ENCODE results near the gene COPS4.
"Not testable (repeated sequence)": the region's sequence is repeated elsewhere in the genome, so short reads cannot be mapped to it uniquely, and the experiment has no call there.

COPS4 gene

GRCh38 chr4:83089410-83090157 lies 54.6 kb downstream of the COPS4 start:
- no peak for DNase-seq

DNA sequence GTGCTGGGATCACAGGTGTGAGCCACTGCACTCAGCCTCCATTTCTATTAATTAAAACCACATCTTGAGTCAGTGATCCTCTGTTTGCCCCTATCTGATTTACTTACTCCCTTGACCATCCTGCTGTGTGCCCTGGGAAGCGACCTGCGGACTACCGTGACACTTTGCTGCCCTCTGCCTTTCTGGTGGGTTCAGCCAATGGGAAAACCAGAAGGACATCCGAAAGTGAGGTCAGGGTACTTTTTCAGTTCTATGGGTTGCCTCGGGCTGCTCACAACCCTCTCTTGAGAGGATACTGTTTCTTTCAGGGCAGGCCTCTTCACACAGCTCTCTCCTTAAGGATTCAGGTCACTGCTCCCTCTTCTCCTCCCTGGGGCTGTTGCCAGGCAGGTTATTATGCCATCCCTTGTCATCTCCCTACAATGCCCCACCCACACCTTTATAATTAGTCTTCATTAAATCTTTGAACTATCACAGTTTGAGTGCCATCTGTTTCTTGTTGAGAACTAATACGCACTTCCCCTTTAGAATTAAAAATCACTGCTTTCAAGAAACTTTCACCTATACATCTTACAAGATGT lies 58.2 kb downstream of the COPS4 start:
- no peak for DNase-seq

- DNase-seq: no peak
These were observed 61.4 kb downstream of the COPS4 start for GRCh38 chr4:83096397-83096796.

DNA sequence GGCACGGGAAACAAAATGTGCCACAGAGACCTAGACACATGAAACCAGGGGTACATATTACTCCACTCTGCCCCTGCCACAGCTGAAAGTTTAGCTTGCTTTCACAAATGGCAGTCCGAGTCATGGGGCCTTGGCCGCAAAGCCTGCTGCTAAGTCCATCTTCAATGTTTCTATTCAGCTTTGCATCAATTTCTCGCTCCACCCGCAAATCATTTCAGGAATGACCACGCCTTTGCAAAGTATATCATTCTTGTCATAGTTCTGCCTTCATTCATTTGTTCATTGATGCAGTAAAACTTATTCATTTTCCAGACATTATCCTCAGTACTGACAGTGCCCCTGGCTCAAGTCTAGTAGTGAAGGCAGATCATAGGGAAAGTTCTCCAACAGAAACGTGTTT lies 70.0 kb downstream of the COPS4 start:
- no peak for DNase-seq

DNA sequence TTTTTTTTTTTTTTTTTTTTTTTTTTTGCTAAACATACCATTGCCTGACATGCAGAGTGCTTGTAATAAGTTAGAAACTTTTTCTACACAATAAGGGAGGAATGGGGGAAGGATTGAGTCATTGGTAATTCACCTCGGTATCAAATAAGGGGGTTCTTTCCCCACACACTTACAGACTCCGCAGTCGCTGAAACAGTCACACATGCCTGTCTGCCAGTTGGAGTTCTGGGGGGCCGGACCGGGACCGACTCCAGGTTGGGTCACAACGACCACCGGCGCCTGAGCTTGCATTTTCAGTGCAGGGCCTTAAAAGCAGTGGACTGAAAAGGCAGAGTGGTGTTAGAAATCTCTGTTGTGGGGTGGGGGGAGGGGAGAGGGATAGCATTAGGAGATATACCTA lies 72.6 kb downstream of the COPS4 start:
- DNase-seq: no peak

GRCh38 chr4:83108101-83108861 lies 73.3 kb downstream of the COPS4 start:
- no peak for DNase-seq

DNA sequence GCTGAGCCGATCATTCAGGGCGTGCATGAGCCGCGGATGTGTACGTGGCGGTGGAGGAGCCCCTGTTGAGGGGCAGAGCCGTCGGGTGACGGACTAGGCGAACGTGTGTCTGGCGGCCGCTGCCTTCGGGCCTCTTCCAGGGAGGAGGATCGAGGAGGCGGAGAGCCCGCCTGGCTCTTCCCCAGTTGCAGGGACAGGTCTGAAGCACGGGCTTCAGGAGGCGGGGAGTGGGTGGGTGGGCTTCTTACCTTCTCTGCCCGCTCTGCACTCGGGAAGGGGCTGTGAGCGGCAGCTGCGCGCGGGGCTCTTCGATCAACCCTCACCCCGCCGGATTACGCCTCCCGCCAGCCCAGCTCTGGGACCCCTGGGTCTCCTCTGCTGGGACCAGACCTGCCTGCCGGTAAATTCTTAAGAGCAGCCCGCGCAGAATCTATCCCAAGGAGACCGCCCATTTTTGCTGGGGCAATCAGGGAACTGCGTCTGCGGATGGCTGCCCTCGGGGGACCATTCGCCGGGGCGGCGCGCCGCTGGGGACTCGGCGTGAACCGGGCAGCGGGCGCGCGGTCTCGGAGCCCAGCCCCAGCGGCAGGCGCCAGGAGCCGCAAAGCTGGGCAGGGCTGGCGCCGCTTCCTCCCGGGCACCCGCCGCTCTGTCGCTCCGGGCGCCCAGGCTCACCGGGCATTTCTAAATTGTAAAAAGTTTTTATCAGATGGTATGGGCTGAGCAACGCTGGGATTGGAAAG lies 74.7 kb downstream of the COPS4 start:
- DNase-seq: no peak

GRCh38 chr4:83110223-83110945 lies 75.4 kb downstream of the COPS4 start:
- peak; percentile 75 for DNase-seq

GRCh38 chr4:83110970-83111750 lies 76.2 kb downstream of the COPS4 start:
- no peak for DNase-seq

DNA sequence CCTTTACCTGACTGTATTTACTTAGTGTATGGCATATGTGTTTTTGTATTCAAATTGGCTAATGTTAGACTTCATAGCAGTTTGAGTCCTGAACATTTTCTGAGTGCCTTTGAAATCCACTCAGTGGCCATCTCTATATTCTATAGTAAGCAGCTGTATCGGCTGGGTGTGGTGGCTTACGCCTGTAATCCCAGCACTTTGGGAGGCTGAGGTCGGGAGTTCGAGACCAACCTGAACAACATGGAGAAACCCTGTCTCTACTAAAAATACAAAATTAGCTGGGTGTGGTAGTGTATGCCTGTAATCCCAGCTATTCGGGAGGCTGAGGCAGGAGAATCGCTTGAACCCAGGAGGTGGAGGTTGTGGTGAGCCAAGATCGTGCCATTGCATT lies 76.8 kb downstream of the COPS4 start:
- DNase-seq: not testable (repeated sequence)

DNA sequence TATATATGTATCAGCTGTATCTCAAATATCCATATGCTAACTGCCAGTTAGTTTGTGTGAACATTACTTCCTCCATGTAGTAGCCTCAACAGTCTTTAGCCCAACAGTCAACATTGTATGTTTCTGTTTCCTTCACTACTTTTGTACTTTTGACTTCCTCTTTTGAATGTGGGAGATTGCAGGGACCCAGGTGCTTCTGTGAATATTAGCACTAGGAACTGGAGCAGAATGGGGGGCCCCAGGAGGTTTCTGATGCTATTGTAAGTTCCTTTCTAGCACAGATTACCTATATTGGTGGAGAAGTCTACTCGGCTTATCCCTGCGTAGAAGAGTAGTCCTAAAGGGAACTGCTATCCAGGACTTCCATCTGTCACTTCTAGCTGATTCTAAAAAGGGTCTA lies 77.2 kb downstream of the COPS4 start:
- peak; percentile 93 for DNase-seq

DNA sequence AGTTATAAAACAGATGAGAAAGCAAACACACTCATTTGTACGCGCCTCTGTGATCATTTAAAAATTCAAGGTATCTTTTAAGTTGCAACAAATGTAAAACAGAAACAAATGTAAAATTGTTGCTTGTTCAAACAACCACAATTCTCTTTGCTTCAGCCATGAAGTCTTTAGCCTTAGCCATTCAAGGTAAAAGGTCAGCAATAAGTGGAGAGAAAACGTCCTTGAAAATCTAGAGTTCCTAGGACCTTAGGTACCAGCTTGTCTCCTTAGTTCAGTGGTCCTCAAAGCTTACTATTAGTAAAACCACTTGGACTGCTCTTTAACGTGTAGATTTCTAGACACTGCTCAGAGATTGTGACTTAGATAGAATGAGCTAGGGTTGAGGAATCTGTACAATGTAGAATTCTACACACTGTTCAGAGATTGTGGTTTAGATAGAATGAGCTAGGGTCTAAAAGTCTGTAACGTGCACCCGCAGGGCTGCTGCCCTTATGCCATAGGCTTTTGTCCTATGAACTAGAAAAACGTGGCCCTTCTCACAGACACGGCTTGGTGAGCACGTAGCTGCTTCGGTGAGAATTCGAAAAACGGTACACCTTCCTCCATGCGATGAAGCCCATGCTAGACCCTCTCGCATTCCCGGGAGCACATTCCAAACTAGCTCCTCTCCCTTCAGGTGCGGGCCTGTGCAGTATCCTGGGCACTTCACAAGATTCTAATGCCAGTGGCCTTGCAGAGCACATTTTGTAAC lies 77.9 kb downstream of the COPS4 start:
- peak; percentile 83 for DNase-seq

DNA sequence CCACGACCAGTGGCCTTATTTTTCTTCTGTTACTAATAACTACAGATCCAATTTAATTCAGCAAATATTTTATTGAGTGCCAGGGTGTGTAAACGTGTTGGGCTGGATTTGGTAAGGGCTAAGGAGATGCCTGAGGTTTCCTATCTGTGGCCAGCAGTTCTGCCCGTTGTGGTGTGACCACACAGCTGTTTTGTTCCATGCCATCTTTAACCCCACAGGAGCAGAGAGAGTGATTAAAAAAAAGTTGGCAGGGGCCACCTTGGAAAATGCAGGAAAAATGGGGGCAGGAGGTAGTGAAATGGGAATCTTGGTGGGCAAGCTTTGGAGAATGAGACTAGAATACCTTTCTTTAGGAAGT lies 78.4 kb downstream of the COPS4 start:
- peak; percentile 76 for DNase-seq

GRCh38 chr4:83114576-83114975 lies 79.6 kb downstream of the COPS4 start, which contains the start of gene PLAC8:
Gene PLAC8, minus strand, starts transcription at chr4:83114729. Its CDS starts 6,808 bp downstream, at chr4:83107921.
- DNase-seq: peak; percentile 81

- DNase-seq: no peak
These were observed 80.0 kb downstream of the COPS4 start for GRCh38 chr4:83115000-83115399.

GRCh38 chr4:83115656-83116285 lies 80.8 kb downstream of the COPS4 start:
- DNase-seq: no peak

- no peak for DNase-seq
These were observed 83.9 kb downstream of the COPS4 start for GRCh38 chr4:83118869-83119268.

GRCh38 chr4:83121246-83121645 lies 86.3 kb downstream of the COPS4 start:
- no peak for DNase-seq

GRCh38 chr4:83124111-83124780 lies 89.3 kb downstream of the COPS4 start:
- peak; percentile 96 for DNase-seq
